GM12878 (cell line): ENCODE data around the gene STARD13. TPM values are rescaled to one million over a fixed set of nuclear protein-coding genes. Genes with fewer than 3 reads are reported as not detected.

Experiments
- ATF7 ChIP-seq: fragments of 450-650 bp; IDR thresholded peaks from 2 replicates; pipeline ENCODE4 v1.6.1; 2016; ENCODE audit warnings: low read depth, mild to moderate bottlenecking
- BMI1 ChIP-seq: fragments of 450-650 bp; IDR thresholded peaks from 2 replicates; pipeline ENCODE4 v1.6.1; 2016; ENCODE audit warnings: mild to moderate bottlenecking, moderate library complexity, borderline replicate concordance
- E4F1 ChIP-seq: fragments of 450-650 bp; IDR thresholded peaks from 2 replicates; pipeline ENCODE4 v1.6.1; 2018; ENCODE audit warnings: borderline replicate concordance, mild to moderate bottlenecking; ENCODE audit not compliant: partially characterized antibody
- FOXM1 ChIP-seq: IDR thresholded peaks from 2 replicates; pipeline ENCODE4 v1.6.1; 2012; ENCODE audit warnings: low read depth, mild to moderate bottlenecking, inconsistent platforms, low read length, moderate library complexity
- GATAD2B ChIP-seq: fragments of 450-650 bp; conservative IDR thresholded peaks from 2 replicates; pipeline ENCODE4 v1.6.1; 2017; ENCODE audit warnings: low read depth, mild to moderate bottlenecking, moderate library complexity
- JUNB ChIP-seq: IDR thresholded peaks from 2 replicates; pipeline ENCODE4 v1.6.1; 2016; ENCODE audit warnings: antibody characterized with exemption, mild to moderate bottlenecking
- NR2C2 ChIP-seq: IDR thresholded peaks from 2 replicates; pipeline ENCODE4 v1.6.1; 2011; ENCODE audit warnings: borderline replicate concordance, low read depth; ENCODE audit not compliant: control insufficient read depth, insufficient read length
- NR2F1 ChIP-seq: fragments of 450-650 bp; conservative IDR thresholded peaks from 2 replicates; pipeline ENCODE4 v1.6.1; 2017; ENCODE audit warnings: mild to moderate bottlenecking
- RB1 ChIP-seq: fragments of 450-650 bp; formaldehyde crosslinking; IDR thresholded peaks from 2 replicates; pipeline ENCODE4 v1.6.1; 2017; ENCODE audit warnings: mild to moderate bottlenecking, borderline replicate concordance
- RCOR1 ChIP-seq: conservative IDR thresholded peaks from 2 replicates; pipeline ENCODE4 v1.6.1; 2012; ENCODE audit warnings: low read depth, low read length, improper control_type of control experiment
- RELB ChIP-seq: fragments of 450-650 bp; IDR thresholded peaks from 2 replicates; pipeline ENCODE4 v1.6.1; 2017; ENCODE audit warnings: low read depth, mild to moderate bottlenecking, moderate library complexity
- RUNX3 ChIP-seq: IDR thresholded peaks from 2 replicates; pipeline ENCODE4 v1.6.1; 2012; ENCODE audit warnings: low read length, inconsistent platforms
- SMAD1 ChIP-seq: fragments of 450-650 bp; IDR thresholded peaks from 2 replicates; pipeline ENCODE4 v1.6.1; 2018; ENCODE audit warnings: mild to moderate bottlenecking, low read depth; ENCODE audit not compliant: partially characterized antibody
- SPI1 ChIP-seq: IDR thresholded peaks from 2 replicates; pipeline ENCODE4 v1.6.1; 2011; ENCODE audit warnings: low read depth, mild to moderate bottlenecking, low read length, moderate library complexity, borderline replicate concordance; ENCODE audit not compliant: insufficient read depth
- STAT1 ChIP-seq: fragments of 450-650 bp; conservative IDR thresholded peaks from 2 replicates; pipeline ENCODE4 v1.6.1; 2014; ENCODE audit warnings: antibody characterized with exemption, mild to moderate bottlenecking
- STAT3 ChIP-seq: IDR thresholded peaks from 2 replicates; pipeline ENCODE4 v1.6.1; 2011; ENCODE audit warnings: low read depth, low read length, improper control_type of control experiment
- TAF1 ChIP-seq: IDR thresholded peaks from 2 replicates; pipeline ENCODE4 v1.6.1; 2011; ENCODE audit warnings: mild to moderate bottlenecking, low read depth, low read length, borderline replicate concordance
- TCF3 ChIP-seq: IDR thresholded peaks from 2 replicates; pipeline ENCODE4 v1.6.1; 2012; ENCODE audit warnings: low read depth, mild to moderate bottlenecking, low read length, borderline replicate concordance; ENCODE audit not compliant: insufficient read depth
- ZNF217 ChIP-seq: fragments of 450-650 bp; IDR thresholded peaks from 2 replicates; pipeline ENCODE4 v1.6.1; 2017; ENCODE audit warnings: antibody characterized with exemption, mild to moderate bottlenecking
- polyA plus RNA-seq, 11 experiments: library from polyadenylated mRNA; depleted of rRNA in 4 of 11; unstranded in 6 of 11; stranded (reverse) in 5 of 11; fragments of >200 nt; fragmentation: Nextera tagmentation in 4 of 11; fragmentation: Illumina TruSeq in 1 of 11; extraction: Ambion mirVana in 4 of 11; extraction: Trizol in 1 of 11; gene quantifications; 1 replicate in 1 of 11; 2 replicates in 10 of 11; pipeline versions ENCODE4 v1.2.1 to v1.2.3, GENCODE V29; 2011 to 2016; ENCODE audit warnings: inconsistent platforms in 2 of 11, missing spikeins in 2 of 11, low read depth in 1 of 11
- total RNA-seq, 4 experiments: library from RNA; depleted of rRNA in 3 of 4; stranded (reverse); fragments of >200 nt in 3 of 4; fragmentation: Illumina TruSeq in 1 of 4; extraction: Trizol in 1 of 4; gene quantifications; 2 replicates each; pipeline versions ENCODE4 v1.2.1 to v1.2.3, GENCODE V29; 2013 to 2021
- TF ChIP-seq, protein P1 (sequence below): fragments of 450-650 bp; IDR thresholded peaks from 2 replicates; pipeline ENCODE4 v1.6.1; 2016; ENCODE audit warnings: mild to moderate bottlenecking
- TF ChIP-seq, protein P2 (sequence below): IDR thresholded peaks from 2 replicates; pipeline ENCODE4 v1.6.1; 2011; ENCODE audit warnings: mild to moderate bottlenecking, low read depth, low read length, moderate library complexity; ENCODE audit not compliant: insufficient replicate concordance
- TF ChIP-seq, protein P3 (sequence below): fragments of 450-650 bp; IDR thresholded peaks from 2 replicates; pipeline ENCODE4 v1.6.1; 2014; ENCODE audit warnings: mild to moderate bottlenecking
- TF ChIP-seq, protein P4 (sequence below): IDR thresholded peaks from 2 replicates; pipeline ENCODE4 v1.6.1; 2011; ENCODE audit warnings: low read depth, low read length, improper control_type of control experiment, borderline replicate concordance

STARD13 gene
- total and polyA plus RNA-seq, 10 of the 15 experiments (the other 5 are each of a cell fraction or from before 2014, with no cell fraction given), result 4.0 to 41.6 (median 10.1) TPM

- TF ChIP-seq E4F1, result no peak
- TF ChIP-seq TAF1, result no peak
- TF ChIP-seq ATF7, result peak; percentile 44; the same call in 1 of the 2 replicates
- peak; percentile 59 for TF ChIP-seq RUNX3
- TF ChIP-seq STAT1, result no peak
- no peak for TF ChIP-seq RCOR1
- TF ChIP-seq BMI1, result no peak
- TF ChIP-seq GATAD2B, result peak; percentile 67; the same call in 1 of the 2 replicates
- TF ChIP-seq, protein P1, sequence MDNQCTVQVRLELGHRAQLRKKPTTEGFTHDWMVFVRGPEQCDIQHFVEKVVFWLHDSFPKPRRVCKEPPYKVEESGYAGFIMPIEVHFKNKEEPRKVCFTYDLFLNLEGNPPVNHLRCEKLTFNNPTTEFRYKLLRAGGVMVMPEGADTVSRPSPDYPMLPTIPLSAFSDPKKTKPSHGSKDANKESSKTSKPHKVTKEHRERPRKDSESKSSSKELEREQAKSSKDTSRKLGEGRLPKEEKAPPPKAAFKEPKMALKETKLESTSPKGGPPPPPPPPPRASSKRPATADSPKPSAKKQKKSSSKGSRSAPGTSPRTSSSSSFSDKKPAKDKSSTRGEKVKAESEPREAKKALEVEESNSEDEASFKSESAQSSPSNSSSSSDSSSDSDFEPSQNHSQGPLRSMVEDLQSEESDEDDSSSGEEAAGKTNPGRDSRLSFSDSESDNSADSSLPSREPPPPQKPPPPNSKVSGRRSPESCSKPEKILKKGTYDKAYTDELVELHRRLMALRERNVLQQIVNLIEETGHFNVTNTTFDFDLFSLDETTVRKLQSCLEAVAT, result no peak
- TF ChIP-seq ZNF217, result 0 out of 2 replicates have a peak, but pooled peaks have one; percentile 12
- no peak for TF ChIP-seq NR2F1
- TF ChIP-seq NR2C2, result no peak
- peak; percentile 68 for TF ChIP-seq JUNB
- 0 out of 2 replicates have a peak, but pooled peaks have one; percentile 37 for TF ChIP-seq STAT3
- peak; percentile 73 for TF ChIP-seq RELB
- peak; percentile 86 for TF ChIP-seq SMAD1
- TF ChIP-seq, protein P2, sequence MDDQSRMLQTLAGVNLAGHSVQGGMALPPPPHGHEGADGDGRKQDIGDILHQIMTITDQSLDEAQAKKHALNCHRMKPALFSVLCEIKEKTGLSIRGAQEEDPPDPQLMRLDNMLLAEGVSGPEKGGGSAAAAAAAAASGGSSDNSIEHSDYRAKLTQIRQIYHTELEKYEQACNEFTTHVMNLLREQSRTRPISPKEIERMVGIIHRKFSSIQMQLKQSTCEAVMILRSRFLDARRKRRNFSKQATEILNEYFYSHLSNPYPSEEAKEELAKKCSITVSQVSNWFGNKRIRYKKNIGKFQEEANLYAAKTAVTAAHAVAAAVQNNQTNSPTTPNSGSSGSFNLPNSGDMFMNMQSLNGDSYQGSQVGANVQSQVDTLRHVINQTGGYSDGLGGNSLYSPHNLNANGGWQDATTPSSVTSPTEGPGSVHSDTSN, result no peak
- TF ChIP-seq RB1, result 0 out of 2 replicates have a peak, but pooled peaks have one; percentile 18
- TF ChIP-seq, protein P3, sequence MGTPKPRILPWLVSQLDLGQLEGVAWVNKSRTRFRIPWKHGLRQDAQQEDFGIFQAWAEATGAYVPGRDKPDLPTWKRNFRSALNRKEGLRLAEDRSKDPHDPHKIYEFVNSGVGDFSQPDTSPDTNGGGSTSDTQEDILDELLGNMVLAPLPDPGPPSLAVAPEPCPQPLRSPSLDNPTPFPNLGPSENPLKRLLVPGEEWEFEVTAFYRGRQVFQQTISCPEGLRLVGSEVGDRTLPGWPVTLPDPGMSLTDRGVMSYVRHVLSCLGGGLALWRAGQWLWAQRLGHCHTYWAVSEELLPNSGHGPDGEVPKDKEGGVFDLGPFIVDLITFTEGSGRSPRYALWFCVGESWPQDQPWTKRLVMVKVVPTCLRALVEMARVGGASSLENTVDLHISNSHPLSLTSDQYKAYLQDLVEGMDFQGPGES, result no peak
- TF ChIP-seq TCF3, result no peak
- no peak for TF ChIP-seq SPI1
- 0 out of 2 replicates have a peak, but pooled peaks have one; percentile 50 for TF ChIP-seq FOXM1
- TF ChIP-seq, protein P4, sequence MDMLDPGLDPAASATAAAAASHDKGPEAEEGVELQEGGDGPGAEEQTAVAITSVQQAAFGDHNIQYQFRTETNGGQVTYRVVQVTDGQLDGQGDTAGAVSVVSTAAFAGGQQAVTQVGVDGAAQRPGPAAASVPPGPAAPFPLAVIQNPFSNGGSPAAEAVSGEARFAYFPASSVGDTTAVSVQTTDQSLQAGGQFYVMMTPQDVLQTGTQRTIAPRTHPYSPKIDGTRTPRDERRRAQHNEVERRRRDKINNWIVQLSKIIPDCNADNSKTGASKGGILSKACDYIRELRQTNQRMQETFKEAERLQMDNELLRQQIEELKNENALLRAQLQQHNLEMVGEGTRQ, result no peak
Observed at GRCh38 chr13:33150662-33151061, 134.9 kb downstream of the STARD13 start (continued).
